Lower leg skin (tissue), 4 donors: ENCODE data around the gene NEAT1. TPM values are rescaled to one million over a fixed set of nuclear protein-coding genes. Genes with fewer than 3 reads are reported as not detected.
"Not testable (repeated sequence)": the region's sequence is repeated elsewhere in the genome, so short reads cannot be mapped to it uniquely, and the experiment has no call there.

Experiments
- DNase-seq, 2 donors: peaks; one replicate each; pipeline ENCODE4 v3.0.0-alpha.2; 2019; ENCODE audit warnings: low spot score in 2 of 2
- H3K4me3 ChIP-seq: fragments of 200-600 bp; sonication (generic); 2 replicates; pipeline ENCODE4 v1.5.1; 2017; ENCODE audit warnings: mild to moderate bottlenecking, low read depth; ENCODE audit not compliant: poor library complexity, severe bottlenecking
- POLR2A ChIP-seq, 2 donors: fragments of 450-650 bp; IDR thresholded peaks; one replicate each; pipeline ENCODE4 v1.6.1; 2016 to 2017; ENCODE audit warnings: antibody characterized with exemption in 2 of 2, mild to moderate bottlenecking in 1 of 2, moderate library complexity in 1 of 2
- WGBS, 2 donors: methylation state at CpG; one replicate each; pipeline ENCODE4 v1.1.5; 2018; 5-methylcytosine and 5-hydroxymethylcytosine counted together
- intact Hi-C: fragments of 100-400 bp; cut with DNase I; formaldehyde crosslinking; loops from one replicate; pipeline ENCODE4 v1.15.0; 2023; ENCODE audit warnings: low total_unique reads
- total RNA-seq, 4 donors: library from RNA; depleted of rRNA; stranded (reverse); fragments of >200 nt; gene quantifications; one replicate each; pipeline ENCODE4 v1.1.0, GENCODE V29; 2016
- TF ChIP-seq, protein P1 (sequence below), 3 donors: fragments of 450-650 bp; IDR thresholded peaks; one replicate each; pipeline ENCODE4 v1.5.1; 2016; ENCODE audit warnings: antibody characterized with exemption in 3 of 3, mild to moderate bottlenecking in 3 of 3, moderate library complexity in 2 of 3

Gene NEAT1
- total RNA-seq, 4 donors from 2014 or later = 147 to 645 (median 301) TPM

DNA sequence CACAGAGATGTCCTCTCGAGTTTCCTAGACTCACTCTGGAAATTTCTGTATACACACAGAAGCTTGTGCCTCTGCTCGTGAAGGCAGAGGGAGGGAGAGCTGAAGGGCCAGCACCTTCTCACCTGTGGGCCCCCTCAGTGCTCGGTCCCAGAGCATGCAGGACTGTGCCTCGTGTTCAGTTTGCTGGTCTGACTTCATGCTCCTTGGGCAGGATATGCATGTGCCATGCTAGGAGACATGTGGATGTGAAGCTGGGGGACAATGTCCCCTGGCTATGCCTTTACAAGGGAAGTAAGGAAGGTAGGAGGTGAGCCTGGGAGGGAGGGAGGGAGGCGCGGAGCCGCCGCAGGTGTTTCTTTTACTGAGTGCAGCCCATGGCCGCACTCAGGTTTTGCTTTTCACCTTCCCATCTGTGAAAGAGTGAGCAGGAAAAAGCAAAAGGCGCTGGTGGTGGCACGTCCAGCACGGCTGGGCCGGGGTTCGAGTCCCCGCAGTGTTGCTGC is 22.6 kb downstream of the NEAT1 start:
- 73 to 84% methylated on average over 14 to 15 of the region's 15 CpGs for WGBS, 2 donors
- no peak overlapping the region for H3K4me3 ChIP-seq
- DNase-seq = peak in 1 of 2 donors; percentile 89
- no peak for TF ChIP-seq POLR2A (IDR thresholded peaks at IDR 0.05)
- TF ChIP-seq, protein P1, sequence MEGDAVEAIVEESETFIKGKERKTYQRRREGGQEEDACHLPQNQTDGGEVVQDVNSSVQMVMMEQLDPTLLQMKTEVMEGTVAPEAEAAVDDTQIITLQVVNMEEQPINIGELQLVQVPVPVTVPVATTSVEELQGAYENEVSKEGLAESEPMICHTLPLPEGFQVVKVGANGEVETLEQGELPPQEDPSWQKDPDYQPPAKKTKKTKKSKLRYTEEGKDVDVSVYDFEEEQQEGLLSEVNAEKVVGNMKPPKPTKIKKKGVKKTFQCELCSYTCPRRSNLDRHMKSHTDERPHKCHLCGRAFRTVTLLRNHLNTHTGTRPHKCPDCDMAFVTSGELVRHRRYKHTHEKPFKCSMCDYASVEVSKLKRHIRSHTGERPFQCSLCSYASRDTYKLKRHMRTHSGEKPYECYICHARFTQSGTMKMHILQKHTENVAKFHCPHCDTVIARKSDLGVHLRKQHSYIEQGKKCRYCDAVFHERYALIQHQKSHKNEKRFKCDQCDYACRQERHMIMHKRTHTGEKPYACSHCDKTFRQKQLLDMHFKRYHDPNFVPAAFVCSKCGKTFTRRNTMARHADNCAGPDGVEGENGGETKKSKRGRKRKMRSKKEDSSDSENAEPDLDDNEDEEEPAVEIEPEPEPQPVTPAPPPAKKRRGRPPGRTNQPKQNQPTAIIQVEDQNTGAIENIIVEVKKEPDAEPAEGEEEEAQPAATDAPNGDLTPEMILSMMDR (IDR thresholded peaks at IDR 0.05) = no peak
- intact Hi-C loops = no loop called here

DNA sequence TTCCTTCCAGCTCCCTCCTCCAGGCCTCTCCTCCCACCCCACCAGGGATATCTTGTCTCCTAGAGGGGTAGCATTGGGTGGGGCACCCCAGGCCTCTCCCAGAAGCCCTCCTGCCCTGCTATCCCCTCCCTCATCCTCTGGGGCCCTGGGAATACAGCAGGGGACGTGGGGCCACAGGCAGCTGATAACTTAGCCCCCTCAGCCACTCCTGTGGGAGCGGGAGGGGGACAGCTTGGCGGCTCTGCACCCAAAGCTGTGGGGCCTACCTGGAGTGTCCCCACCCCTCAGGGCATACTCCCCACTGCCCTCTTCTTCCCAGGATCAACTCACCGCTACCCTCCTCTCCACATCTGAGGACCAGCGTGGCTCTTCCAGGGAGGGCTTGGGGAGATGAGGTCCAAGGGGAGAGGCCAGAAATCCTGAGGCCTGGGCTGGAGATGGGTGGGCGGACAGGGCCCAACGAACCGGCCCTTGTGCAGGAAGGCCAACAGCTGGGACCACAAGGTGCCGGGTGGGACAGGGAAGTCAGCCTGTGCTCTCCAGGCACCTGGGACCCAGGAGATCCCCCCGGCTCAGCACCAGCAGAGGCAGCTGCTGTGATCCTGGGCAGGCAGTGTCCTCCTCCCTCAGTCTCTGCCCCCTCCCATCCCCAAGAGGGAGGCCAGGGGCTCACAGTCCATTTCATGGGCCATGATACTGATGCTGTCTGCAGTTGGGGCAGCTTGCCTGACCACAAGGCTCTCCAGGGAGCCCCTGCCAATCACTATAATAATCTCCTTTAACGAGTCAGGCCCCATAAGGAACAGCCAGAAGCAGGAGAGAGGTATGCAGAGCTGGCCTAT is 23.2 kb downstream of the NEAT1 start:
- 70 to 71% methylated on average over 10 to 11 of the region's 11 CpGs for WGBS, 2 donors
- intact Hi-C loops = no loop called here
- no peak overlapping the region for H3K4me3 ChIP-seq
- TF ChIP-seq, protein P1 (IDR thresholded peaks at IDR 0.05) = no peak
- TF ChIP-seq POLR2A (IDR thresholded peaks at IDR 0.05) = no peak
- DNase-seq = peak in 1 of 2 donors; percentile 90

DNA sequence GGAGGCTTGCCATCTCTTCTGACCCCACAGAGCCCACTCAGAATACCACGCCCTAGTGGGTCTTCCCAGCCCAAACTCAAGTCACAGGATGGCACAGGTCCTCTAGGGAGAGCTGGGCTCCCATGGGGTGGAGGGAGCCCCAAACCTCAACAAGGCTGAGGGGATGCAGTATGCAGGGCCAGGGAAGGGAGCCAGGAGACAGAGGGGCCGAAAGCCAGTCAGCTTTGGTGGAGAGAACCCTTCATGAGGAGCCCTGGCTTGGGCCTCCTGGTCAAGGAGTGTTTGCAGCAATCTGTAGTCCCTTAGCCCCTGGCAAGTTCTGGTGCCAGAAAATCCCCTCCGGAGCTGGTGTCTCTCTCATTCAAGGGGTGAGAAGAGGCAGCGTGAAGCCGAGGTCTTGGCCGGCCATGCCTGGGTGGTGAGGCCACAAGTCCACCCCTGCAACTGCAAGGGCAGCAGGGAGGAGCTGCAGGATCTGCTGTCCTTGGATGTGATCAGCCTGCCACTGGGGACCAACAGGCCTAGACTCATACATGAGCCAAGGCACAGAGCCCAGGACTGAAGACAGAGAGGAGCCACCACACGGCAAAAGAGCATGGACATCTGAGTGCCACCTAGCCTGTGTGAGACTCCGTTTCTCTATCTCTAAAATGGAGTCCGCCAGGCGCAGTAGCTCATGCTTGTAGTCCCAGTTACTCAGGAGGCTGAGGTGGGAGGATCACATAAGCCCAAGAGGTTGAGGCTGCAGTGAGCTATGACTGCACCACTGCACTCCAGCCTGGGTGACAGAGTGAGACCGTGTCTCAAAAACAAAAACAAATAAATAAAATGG is 24.1 kb downstream of the NEAT1 start:
- 63 to 66% methylated on average over 10 to 11 of the region's 11 CpGs for WGBS, 2 donors
- no peak overlapping the region for H3K4me3 ChIP-seq
- DNase-seq = peak in 1 of 2 donors; percentile 92
- intact Hi-C loops = no loop called here
- no peak for TF ChIP-seq POLR2A (IDR thresholded peaks at IDR 0.05)

DNA sequence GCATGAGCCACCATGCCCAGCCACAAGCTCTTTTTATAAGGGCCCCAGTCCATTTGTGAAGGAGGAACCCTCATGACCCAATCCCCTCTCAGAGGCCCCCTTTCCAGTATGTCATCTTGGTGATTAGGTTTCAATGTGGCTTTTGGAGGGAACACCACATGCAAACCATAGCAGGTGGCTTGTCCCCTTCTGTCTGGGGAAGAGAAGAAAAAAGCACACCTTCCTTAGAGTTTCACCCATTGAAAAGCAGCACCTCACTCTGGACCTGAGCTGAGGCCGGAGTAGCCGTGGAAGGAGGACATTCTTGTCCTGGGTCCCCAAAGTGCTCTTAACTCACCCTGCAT is 25.4 kb downstream of the NEAT1 start:
- no peak overlapping the region for H3K4me3 ChIP-seq
- intact Hi-C loops = no loop called here
- TF ChIP-seq, protein P1 (IDR thresholded peaks at IDR 0.05) = no peak
- no peak for TF ChIP-seq POLR2A (IDR thresholded peaks at IDR 0.05)
- 83 to 85% methylated on average over 2 of the region's 2 CpGs for WGBS, 2 donors
- no peak for DNase-seq

DNA sequence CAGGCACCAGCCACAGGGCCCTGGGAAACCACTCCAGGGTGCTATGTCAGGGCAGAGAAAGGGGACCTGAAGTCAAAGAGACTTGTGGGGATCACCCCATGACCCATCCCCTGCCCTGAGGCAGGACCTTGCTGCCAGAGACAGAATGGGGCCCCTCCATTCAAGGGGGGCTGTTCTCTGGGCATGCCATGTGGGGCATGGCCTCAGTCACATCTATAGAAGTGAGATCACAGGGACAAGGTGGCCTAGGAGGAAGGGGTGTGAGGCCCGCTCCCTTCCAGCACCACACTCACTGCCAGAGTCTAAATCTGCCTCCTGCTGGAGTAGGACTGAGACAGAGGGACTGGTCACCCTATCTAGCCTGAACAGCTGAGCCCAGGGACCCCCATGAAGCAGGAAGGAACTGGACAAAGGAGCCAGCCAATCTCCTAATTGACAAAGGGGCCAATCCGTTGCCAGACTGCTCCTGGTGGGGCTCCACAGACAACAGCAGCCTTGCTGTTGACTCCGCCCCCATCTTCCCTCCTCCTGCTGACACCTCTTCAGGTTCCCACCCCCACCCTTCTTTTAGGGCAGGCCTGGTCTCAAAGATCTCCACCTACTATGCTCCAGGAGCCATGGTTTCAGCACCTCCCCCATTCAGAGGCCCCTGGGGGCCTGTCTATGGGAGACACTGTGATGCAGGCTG is 26.0 kb downstream of the NEAT1 start:
- TF ChIP-seq, protein P1 (IDR thresholded peaks at IDR 0.05) = no peak
- TF ChIP-seq POLR2A (IDR thresholded peaks at IDR 0.05) = no peak
- 62 to 81% methylated on average over 3 of the region's 3 CpGs for WGBS, 2 donors
- H3K4me3 ChIP-seq = no peak overlapping the region
- intact Hi-C loops = no loop called here
- peak in 1 of 2 donors; percentile 87 for DNase-seq

DNA sequence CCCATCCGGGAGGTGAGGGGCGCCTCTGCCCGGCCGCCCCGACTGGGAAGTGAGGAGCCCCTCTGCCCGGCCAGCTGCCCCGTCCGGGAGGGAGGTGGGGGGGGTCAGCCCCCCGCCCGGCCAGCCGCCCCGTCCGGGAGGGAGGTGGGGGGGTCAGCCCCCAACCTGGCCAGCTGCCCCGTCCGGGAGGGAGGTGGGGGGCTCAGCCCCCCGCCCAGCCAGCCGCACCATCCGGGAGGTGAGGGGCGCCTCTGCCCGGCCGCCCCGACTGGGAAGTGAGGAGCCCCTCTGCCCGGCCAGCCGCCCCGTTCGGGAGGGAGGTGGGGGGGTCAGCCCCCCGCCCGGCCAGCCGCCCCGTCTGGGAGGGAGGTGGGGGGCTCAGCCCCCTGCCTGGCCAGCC is 28.7 kb downstream of the NEAT1 start:
- WGBS, 2 donors = no CpG with 5 or more reads among the region's 30 CpGs
- peak in 1 of 2 donors; percentile 10 for DNase-seq
- intact Hi-C loops, H3K4me3 ChIP-seq: not testable (repeated sequence)

DNA sequence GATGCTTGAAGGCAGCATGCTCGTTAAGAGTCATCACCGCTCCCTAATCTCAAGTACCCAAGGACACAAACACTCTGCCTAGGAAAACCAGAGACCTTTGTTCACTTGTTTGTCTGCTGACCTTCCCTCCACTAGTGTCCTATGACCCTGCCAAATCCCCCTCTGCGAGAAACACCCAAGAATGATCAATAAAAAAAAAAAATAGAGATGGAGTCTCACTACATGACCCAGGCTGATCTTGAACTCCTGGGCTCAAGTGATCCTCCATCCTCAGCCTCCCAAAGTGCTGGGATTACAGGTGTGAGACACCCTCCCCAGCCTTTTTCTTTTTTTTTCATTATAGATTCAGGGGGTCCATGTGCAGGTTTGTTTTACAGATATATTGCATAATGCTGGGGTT is 29.7 kb downstream of the NEAT1 start:
- DNase-seq, H3K4me3 ChIP-seq, intact Hi-C loops: not testable (repeated sequence)
- WGBS, 2 donors = 69 to 70% methylated on average over 1 of the region's 3 CpGs
